Activated T-cell treated with anti-CD3 and anti-CD28 coated beads, Interleukin-2, amount 50 U/mL, for 24 hours (primary cell): ENCODE measurements around the gene ALDH1A1.

ENCODE experiments used
- DNase-seq: peaks from one replicate; pipeline ENCODE4 v3.0.0-alpha.2; 2020
- H3K27ac Mint-ChIP-seq: 2 replicates; pipeline ENCODE4 v1.8.0; 2020; ENCODE audit warnings: mild to moderate bottlenecking, mixed read lengths
- H3K27me3 Mint-ChIP-seq: 2 replicates; pipeline ENCODE4 v1.8.0; 2020; ENCODE audit warnings: mixed read lengths
- H3K36me3 Mint-ChIP-seq: 2 replicates; pipeline ENCODE4 v1.8.0; 2020; ENCODE audit warnings: low read depth, mixed read lengths
- H3K4me1 Mint-ChIP-seq: 2 replicates; pipeline ENCODE4 v1.8.0; 2020; ENCODE audit warnings: low read depth, mixed read lengths
- H3K4me3 Mint-ChIP-seq: 2 replicates; pipeline ENCODE4 v1.8.0; 2020; ENCODE audit warnings: mild to moderate bottlenecking, moderate library complexity, mixed read lengths
- H3K9me3 Mint-ChIP-seq: 2 replicates; pipeline ENCODE4 v1.8.0; 2020; ENCODE audit warnings: mixed read lengths

The ALDH1A1 gene

DNA sequence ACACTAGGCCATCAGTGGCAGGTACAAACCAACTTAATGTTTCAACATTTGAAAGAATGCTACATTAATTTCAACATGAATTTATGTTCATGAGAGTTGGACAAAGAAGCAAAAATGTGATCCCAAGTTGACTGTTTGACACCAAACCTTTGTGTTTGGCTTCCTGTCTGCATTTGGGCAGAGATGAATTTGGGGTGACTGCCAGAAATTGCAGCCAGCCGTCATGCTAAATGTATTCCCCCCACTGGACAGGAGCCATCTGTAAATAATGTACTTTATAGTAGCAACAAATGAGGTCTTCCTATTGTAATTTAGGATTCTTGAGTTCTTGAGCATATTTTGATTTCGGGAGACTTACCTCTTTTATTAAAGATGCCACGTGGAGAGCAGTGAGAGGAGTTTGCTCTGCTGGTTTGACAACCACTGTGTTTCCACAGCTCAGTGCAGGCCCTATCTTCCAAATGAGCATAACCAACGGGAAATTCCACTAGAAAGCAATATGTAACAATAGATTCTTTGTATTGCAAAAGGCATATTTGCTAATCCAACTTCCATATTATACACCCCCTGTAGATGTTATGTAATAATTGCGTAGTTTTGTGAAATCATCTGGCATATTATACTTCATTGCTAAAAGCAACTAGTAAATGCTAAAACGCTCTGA, 27.6 kb downstream of the ALDH1A1 start:
- Mint-ChIP-seq H3K27me3 (no peaks in the 10 kb centered on the region), H3K4me1 (no peaks in the 10 kb centered on the region), H3K9me3 (no peaks in the 10 kb centered on the region), H3K36me3 (no peaks in the 10 kb centered on the region), H3K27ac (no peak overlapping the region), H3K4me3 (no peak overlapping the region)
- no peak for DNase-seq

DNA sequence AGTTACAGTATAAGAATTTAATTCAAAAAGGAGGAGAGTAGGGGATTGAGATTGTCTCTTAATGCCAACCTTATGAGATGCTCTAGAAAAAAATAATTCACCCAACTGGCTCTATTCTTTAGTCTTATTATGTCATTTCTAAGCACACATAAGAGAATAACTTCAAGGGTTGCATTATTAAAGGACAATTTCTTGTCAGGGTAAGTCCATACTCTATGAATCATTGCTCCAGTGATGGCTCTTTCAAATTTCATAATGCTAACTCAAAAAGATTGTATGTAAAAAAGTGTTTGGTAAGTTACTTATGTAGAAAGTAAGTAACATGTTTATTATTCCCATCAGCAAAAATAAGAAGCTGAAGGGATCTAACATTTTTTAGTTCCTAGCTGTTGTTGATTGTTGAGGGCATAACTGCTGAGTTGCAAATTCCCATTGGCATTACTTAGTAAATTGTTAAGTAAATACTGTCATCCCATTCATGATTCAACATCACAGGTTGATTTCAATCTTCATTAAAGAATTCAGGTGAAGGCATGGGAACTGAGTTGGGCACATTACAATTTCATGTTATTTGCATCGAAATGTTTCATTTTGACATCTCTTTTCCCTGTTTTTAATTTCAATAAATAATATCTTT, 28.6 kb downstream of the ALDH1A1 start:
- DNase-seq, result no peak
- Mint-ChIP-seq H3K9me3 (no peaks in the 10 kb centered on the region), H3K27ac (no peak overlapping the region), H3K4me3 (no peak overlapping the region), H3K36me3 (no peaks in the 10 kb centered on the region), H3K4me1 (no peaks in the 10 kb centered on the region), H3K27me3 (no peaks in the 10 kb centered on the region)

DNA sequence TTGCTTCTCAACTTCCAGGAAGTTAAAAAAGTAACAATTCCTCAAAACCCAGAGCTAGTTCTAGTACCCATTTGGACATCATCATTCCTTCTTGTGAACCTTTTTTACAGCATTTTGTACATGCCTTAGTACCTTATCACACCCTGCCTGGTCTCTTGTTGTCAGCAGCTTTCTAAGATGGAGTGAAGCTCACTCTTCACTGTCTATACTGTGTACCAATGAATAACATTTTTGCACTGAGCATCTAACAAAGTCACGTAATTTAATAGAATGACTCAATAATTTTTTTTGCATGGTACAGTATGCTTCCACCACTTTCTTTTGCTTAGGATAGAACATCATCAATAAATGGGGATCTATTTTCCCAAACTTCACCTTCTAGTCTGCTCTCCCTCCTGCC, 29.8 kb downstream of the ALDH1A1 start:
- Mint-ChIP-seq H3K9me3 (no peaks in the 10 kb centered on the region), H3K36me3 (no peaks in the 10 kb centered on the region), H3K4me1 (no peaks in the 10 kb centered on the region), H3K27ac (no peak overlapping the region), H3K4me3 (no peak overlapping the region), H3K27me3 (no peaks in the 10 kb centered on the region)
- no peak for DNase-seq

DNA sequence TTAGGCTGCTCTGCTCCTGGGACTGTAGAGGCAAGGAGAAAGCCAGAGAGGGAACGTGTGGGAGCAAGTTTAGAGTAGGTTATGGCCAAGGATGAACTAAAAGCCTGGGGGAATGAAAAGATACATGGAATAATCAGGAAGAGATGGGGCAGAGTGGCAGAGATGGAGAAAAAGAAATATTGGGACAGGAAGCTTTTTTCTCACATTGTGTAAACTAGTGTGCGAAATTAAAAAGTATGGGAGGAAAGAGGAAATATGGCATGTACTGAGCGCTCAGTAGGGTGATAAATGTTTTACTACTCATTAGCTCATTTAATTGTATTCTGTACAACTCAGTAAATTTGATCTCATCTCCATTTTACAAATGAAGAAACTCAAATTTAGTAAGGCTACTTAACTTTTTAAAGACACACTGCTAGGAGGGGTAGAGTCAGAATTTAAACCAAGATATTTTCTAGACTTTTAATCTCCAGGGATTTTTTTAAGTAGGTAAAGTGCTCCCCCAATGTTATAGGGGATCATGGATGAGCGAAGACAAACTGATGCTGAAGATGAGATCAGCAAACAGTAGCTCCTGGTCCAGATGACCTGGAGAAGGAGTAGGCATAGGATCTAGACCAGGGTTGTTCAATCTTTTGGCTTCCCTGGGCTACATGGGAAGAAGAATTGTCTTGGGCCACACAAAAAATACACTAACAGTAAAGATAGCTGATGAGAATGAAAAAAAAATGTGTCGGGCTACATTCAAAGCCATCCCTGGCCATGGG, 30.8 kb downstream of the ALDH1A1 start:
- H3K9me3 Mint-ChIP-seq, result no peaks in the 10 kb centered on the region
- no peak overlapping the region for H3K27ac Mint-ChIP-seq
- no peak overlapping the region for H3K4me3 Mint-ChIP-seq
- no peaks in the 10 kb centered on the region for H3K4me1 Mint-ChIP-seq
- H3K27me3 Mint-ChIP-seq, result no peaks in the 10 kb centered on the region
- no peak for DNase-seq
- H3K36me3 Mint-ChIP-seq, result no peaks in the 10 kb centered on the region

DNA sequence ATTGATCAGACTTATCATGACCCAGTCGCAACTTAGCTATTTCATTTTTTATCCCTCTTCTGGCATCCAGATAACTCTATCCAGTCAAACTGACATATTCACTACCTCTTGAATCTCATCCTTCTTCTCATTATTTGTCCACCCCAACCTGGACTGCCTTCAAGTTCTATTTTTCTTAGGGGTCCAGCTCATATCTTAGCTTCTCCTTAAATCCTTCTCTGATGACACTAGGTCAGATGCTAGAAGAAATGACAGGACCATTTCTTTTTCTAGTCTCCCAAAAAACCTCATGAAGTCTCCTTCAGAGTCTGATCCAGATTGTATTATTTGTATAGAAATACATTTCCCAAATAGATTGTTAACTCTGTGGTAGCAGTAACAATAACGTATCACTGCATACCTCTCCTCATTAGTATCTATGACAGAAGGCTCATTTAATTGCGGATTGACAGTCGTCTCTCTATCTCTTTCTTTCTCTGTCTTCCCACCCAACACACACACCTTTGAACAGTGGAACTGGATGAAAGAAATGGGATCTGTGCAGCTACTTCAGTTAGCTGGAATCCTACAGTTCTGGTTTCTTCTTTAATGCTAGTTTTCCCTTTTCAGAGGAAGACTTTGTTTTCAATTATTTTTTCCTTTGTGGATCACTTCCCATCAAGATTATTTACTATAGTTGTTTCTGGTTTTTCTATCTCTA, 33.5 kb downstream of the ALDH1A1 start:
- H3K9me3 Mint-ChIP-seq, result no peaks in the 10 kb centered on the region
- no peaks in the 10 kb centered on the region for H3K36me3 Mint-ChIP-seq
- H3K4me1 Mint-ChIP-seq, result no peaks in the 10 kb centered on the region
- DNase-seq, result no peak
- H3K4me3 Mint-ChIP-seq, result no peak overlapping the region
- no peaks in the 10 kb centered on the region for H3K27me3 Mint-ChIP-seq
- no peak overlapping the region for H3K27ac Mint-ChIP-seq

GRCh38 chr9:72917892-72918509, 34.9 kb downstream of the ALDH1A1 start:
- no peaks in the 10 kb centered on the region for H3K27me3 Mint-ChIP-seq
- no peak overlapping the region for H3K4me3 Mint-ChIP-seq
- no peak overlapping the region for H3K27ac Mint-ChIP-seq
- H3K9me3 Mint-ChIP-seq, result no peaks in the 10 kb centered on the region
- no peaks in the 10 kb centered on the region for H3K4me1 Mint-ChIP-seq
- H3K36me3 Mint-ChIP-seq, result no peaks in the 10 kb centered on the region
- no peak for DNase-seq

DNA sequence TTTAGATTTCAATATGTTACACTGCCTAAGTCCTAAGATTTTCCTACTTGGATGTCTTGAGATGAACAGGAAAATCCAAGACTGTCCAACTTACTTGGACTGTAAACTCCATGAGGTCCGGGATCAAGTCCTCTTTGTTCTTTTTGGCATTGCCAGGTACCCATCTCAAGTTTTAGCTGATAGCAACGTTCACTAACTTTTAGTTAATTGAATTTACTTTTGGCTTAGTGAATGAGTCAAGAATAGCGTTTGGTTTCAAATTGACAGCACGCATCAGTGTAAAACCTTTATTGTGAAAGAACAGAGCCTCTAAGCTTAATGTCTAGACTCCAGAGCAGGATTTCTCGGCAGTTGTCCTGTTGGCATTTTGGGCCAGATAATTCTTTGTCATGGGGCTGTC, 37.2 kb downstream of the ALDH1A1 start:
- Mint-ChIP-seq H3K4me1 (no peaks in the 10 kb centered on the region), H3K27me3 (no peaks in the 10 kb centered on the region), H3K9me3 (no peaks in the 10 kb centered on the region), H3K27ac (no peak overlapping the region), H3K36me3 (no peaks in the 10 kb centered on the region), H3K4me3 (no peak overlapping the region)
- no peak for DNase-seq

DNA sequence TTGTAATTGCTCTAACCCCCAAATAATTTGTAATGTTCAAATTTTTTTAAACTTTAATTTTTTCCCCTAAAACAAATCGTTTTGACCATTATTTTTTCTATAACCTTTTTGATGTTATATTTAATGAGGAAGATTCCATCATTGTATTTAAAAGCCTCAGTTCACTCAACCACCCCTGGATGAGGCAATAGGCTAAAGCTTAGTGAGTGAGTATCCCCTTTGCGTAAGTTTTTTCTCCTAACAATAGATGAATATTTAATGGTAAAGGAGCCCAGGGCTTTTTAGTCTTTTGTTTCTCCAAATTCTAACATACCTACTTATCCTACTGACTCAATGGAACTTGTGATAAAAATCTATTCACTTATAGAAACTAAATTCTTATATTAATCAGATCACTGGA, 38.1 kb downstream of the ALDH1A1 start:
- Mint-ChIP-seq H3K27me3 (no peaks in the 10 kb centered on the region), H3K4me3 (no peak overlapping the region), H3K36me3 (no peaks in the 10 kb centered on the region), H3K9me3 (no peaks in the 10 kb centered on the region), H3K27ac (no peak overlapping the region), H3K4me1 (no peaks in the 10 kb centered on the region)
- no peak for DNase-seq

DNA sequence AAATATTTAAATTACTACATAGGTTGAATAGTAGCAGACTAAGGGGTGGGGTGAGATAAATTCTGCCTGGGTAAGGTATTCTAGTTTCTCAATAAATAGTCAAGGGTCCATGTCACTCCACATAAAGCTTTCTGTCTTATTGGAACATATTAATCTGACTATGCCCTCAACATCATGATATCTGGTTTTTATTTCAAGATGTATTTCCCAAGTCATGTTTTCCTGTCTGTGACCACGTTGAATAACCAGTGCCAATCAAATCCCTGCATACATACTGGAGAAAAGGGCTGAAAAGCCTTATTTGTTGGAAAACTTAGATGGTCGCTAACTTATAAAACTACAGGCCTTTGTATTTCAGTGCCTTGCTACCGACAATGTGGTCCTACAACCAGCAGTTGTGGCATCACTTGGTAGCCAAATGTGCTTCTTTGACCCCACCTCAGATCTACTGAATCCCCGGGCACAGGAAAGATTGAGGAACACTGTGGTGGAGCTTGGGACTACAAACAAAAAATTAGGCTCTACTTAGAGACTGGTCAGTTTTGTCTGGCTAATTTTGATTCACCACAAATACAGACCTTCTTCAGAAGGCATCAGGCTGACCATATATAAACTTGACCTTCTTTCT, 39.4 kb downstream of the ALDH1A1 start:
- no peak overlapping the region for H3K4me3 Mint-ChIP-seq
- no peaks in the 10 kb centered on the region for H3K36me3 Mint-ChIP-seq
- H3K27ac Mint-ChIP-seq, result no peak overlapping the region

GRCh38 chr9:72912476-72913381, 40.1 kb downstream of the ALDH1A1 start:
- no peaks in the 10 kb centered on the region for H3K9me3 Mint-ChIP-seq
- no peak for DNase-seq
- no peak overlapping the region for H3K4me3 Mint-ChIP-seq
- no peaks in the 10 kb centered on the region for H3K27me3 Mint-ChIP-seq
- H3K27ac Mint-ChIP-seq, result no peak overlapping the region
- H3K36me3 Mint-ChIP-seq, result no peaks in the 10 kb centered on the region
- no peaks in the 10 kb centered on the region for H3K4me1 Mint-ChIP-seq

More for the DNA sequence above, 39.4 kb downstream of the ALDH1A1 start:
- Mint-ChIP-seq H3K4me1 (no peaks in the 10 kb centered on the region), H3K9me3 (no peaks in the 10 kb centered on the region), H3K27me3 (no peaks in the 10 kb centered on the region)
- no peak for DNase-seq

DNA sequence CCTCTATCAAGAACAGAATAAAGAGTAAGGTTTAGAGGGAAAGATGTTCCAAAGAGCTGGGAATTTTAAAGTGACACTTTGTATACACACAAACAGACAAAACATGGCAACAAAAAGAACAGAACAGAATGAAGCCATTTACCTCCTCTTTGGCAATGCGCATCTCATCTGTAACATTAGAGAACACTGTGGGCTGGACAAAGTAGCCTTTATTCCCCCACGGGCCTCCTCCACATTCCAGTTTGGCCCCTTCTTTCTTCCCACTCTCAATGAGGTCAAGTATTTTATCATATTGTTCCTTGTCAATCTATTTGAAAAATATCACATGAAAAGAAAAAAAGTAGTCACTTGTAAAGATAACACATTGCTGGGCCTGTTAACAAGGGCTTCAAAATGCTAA, 41.0 kb downstream of the ALDH1A1 start:
- no peaks in the 10 kb centered on the region for H3K36me3 Mint-ChIP-seq
- no peak overlapping the region for H3K27ac Mint-ChIP-seq
- H3K4me1 Mint-ChIP-seq, result no peaks in the 10 kb centered on the region
- H3K27me3 Mint-ChIP-seq, result no peaks in the 10 kb centered on the region
- H3K9me3 Mint-ChIP-seq, result no peaks in the 10 kb centered on the region
- DNase-seq, result no peak
- H3K4me3 Mint-ChIP-seq, result no peak overlapping the region

DNA sequence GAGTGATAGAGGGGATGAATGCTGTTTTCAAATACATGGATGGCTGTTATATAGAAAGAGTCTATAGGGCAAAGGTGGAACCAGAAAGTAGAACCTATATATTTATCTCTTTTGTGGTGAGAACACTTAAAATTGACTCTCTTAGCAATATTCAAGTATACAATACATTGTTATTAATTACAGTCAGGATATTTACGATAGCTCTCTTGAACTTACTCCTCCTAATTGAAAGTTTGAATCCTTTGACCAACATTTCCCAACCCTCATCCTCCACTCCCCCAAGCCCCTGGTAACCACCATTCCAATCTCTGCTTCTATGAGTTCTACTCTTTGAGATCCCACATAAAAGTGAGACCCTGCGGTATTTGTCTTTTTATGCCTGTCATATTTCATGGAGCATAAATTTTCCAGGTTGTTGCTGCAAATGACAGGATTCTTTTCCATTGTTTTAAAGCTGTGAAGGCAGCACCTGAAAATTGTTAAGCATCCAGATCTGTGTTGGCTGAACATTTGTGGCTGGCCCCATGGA, 41.5 kb downstream of the ALDH1A1 start:
- Mint-ChIP-seq H3K4me3 (no peak overlapping the region), H3K27me3 (no peaks in the 10 kb centered on the region), H3K27ac (no peak overlapping the region), H3K4me1 (no peaks in the 10 kb centered on the region), H3K36me3 (no peaks in the 10 kb centered on the region), H3K9me3 (no peaks in the 10 kb centered on the region)
- DNase-seq, result no peak

DNA sequence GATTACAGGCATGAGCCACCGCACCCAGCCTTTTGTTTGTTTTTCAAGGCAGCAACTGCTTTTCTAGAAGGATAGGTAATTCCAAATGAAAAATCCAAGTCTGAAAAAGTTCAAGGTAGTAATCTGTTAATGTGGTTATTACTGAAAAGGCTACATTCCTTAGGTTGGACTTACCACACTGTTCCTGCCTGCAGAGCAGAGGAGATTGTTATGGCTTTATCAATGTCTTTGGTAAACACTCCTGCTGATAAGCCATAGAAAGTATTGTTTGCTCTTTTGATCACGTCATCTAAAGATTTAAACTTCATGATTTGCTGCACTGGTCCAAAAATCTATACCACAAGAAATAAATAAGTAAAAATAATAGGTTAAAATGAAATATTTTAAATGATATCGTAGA, 43.4 kb downstream of the ALDH1A1 start:
- H3K4me1 Mint-ChIP-seq, result no peaks in the 10 kb centered on the region
- no peak for DNase-seq
- H3K9me3 Mint-ChIP-seq, result no peaks in the 10 kb centered on the region
- no peaks in the 10 kb centered on the region for H3K36me3 Mint-ChIP-seq
- no peak overlapping the region for H3K27ac Mint-ChIP-seq
- no peaks in the 10 kb centered on the region for H3K27me3 Mint-ChIP-seq
- H3K4me3 Mint-ChIP-seq, result no peak overlapping the region
